GM12891 (cell line): ENCODE measurements around the gene LRTM1.

Experiments
- DNase-seq: peaks from one replicate; pipeline ENCODE4 v3.0.0; 2011; ENCODE audit warnings: low spot score; ENCODE audit not compliant: insufficient read length
- FAIRE-seq: peaks from 2 replicates; lab custom pipeline; 2011; peaks lifted over from hg19 to GRCh38; lab: Jason Lieb, UNC
- PAX5 ChIP-seq: IDR thresholded peaks from 2 replicates; pipeline ENCODE4 v1.6.1; 2011; ENCODE audit warnings: low read length, moderate library complexity, mild to moderate bottlenecking; ENCODE audit not compliant: insufficient read depth, severe bottlenecking
- POLR2A ChIP-seq: IDR thresholded peaks from 2 replicates; pipeline ENCODE4 v1.6.1; 2011; ENCODE audit warnings: low read depth, low read length, control low read depth
- POLR2AphosphoS5 ChIP-seq: IDR thresholded peaks from 2 replicates; pipeline ENCODE4 v1.6.1; 2011; ENCODE audit warnings: low read depth, low read length, control low read depth
- POU2F2 ChIP-seq: IDR thresholded peaks from 2 replicates; pipeline ENCODE4 v1.6.1; 2011; ENCODE audit warnings: low read depth, mild to moderate bottlenecking, control low read depth, low read length, moderate library complexity
- SPI1 ChIP-seq: IDR thresholded peaks from 2 replicates; pipeline ENCODE4 v1.6.1; 2011; ENCODE audit warnings: low read depth, low read length, control low read depth
- TAF1 ChIP-seq: IDR thresholded peaks from 2 replicates; pipeline ENCODE4 v1.6.1; 2011; ENCODE audit warnings: low read depth, low read length, control low read depth

LRTM1 gene

DNA sequence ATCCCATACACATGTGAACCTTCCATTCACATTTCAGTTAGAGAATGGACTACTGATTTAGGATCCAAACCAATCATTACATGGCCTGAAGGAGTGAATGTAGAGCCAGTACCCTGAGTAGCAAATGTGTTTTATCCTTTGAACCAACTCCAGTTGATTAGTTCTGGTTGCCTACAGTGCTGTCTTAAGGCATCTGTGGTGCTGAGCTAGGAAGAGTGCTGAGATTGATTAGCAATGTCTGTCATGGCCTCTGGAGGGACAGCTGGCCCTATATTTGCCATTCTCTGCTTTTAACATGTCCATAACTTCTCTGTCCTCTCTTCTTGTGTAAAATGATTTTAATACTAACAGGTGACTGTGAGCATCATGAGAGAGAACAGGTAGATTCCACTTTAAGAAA is 11.1 kb downstream of the LRTM1 start:
- no peak for FAIRE-seq
- no peak for DNase-seq
- TF ChIP-seq POU2F2 = no peak
- TF ChIP-seq POLR2A = no peak
- TF ChIP-seq SPI1 = no peak
- no peak for TF ChIP-seq TAF1
- no peak for TF ChIP-seq POLR2AphosphoS5

DNA sequence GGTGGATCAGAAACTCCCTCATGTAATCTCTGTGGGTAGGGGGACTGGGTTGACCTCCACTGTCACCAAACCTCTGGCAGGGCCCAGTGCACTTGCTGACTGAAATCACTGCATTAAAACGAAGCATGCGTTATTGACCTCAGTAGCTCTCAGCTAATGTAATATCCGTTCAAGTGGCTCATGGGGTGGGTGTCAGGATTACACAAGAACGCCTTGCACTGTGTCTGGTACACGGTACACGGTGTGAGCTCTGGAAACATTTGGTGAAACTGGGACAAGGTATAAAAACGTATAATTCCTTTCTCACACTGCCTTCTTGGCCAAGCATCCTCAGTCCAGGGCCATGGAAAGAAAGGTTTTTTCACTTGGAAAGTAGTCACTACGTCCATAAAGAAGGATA is 11.9 kb downstream of the LRTM1 start:
- no peak for FAIRE-seq
- no peak for TF ChIP-seq POU2F2
- no peak for TF ChIP-seq PAX5
- no peak for TF ChIP-seq POLR2A
- no peak for TF ChIP-seq POLR2AphosphoS5
- no peak for TF ChIP-seq TAF1
- no peak for TF ChIP-seq SPI1
- no peak for DNase-seq

DNA sequence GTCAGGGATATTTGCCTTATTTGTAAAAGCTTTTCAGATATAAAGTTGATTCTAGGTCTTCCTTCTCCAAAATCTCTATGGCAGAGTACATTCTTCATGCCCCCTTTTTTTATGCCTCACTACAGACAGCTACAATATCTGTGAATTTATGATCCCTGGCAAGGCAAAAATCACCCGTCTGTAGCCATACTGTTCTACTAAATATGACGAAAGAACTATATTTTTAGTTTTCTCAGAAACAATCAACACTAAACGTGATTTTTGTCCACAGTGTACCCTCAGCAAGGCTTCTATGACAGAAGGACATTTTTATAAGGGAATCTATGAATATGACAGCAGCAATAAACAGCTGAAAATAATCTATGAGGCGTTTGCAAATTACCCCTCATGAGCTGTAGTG is 12.7 kb downstream of the LRTM1 start:
- TF ChIP-seq POLR2AphosphoS5 (no peak), PAX5 (no peak), POU2F2 (no peak), SPI1 (no peak), POLR2A (no peak), TAF1 (no peak)
- FAIRE-seq = no peak
- no peak for DNase-seq

DNA sequence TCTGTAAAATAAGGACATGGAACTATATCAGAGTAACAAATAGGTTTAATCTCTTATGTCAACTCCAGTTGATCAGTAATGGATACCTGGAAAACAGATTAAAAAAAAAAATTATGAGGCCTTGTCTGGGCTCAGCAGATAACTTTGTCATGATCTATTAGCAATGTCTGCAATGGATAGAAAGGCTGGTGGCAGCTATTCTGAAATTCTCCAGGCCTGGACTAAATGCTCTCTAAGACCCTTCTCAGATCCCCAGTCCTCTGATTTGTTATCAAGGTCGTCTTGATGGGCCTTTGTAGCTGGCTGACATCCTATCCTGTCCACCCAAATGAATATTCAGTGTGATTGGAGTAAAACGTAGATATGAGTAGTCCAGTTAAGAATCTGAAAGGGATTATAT is 13.7 kb downstream of the LRTM1 start:
- FAIRE-seq (no peak), DNase-seq (no peak)
- TF ChIP-seq POU2F2 = no peak
- no peak for TF ChIP-seq PAX5

DNA sequence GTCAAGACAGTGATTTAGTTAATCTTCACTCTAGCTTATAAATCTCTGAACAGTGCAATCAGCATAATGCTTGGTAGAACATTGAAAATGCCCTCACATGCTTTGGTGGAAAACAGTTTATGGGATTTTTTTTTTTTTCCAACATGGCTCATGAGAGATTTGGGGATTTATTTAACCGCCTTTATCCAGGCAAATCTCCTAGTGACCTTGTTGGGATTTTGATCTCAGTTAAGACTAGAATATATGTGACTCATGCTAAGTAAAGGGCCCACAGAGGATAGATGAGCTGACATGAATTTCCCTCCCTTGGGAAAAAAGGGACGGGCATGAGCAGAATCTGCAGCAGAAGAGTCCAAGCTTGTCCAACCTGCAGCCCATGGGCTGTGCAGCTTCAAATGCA is 18.7 kb downstream of the LRTM1 start:
- DNase-seq (no peak), FAIRE-seq (no peak)
- TF ChIP-seq SPI1 (no peak), POLR2AphosphoS5 (no peak), PAX5 (no peak), TAF1 (no peak), POU2F2 (no peak), POLR2A (no peak)

DNA sequence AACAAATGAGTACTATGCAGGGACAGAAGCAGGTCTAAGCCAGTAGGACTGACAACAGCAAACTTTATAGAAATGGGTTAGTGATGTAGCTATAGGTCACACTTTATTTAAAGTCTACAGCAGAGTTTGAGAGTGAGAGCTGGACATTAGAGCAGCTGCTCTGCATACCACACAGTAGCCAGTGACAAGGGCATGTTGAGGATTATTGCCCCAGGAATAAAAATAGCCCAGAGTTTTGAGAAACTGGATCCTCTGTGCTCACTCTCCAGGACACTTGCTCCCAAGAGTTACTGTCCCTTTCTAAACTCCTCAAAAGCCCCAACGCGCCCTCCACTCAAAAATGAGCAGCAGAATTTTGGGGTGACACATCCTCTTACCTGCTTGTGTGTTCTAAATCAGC is 21.1 kb downstream of the LRTM1 start:
- DNase-seq (no peak), FAIRE-seq (no peak)
- TF ChIP-seq PAX5 (no peak), SPI1 (no peak), POLR2A (no peak), POLR2AphosphoS5 (no peak), TAF1 (no peak), POU2F2 (no peak)

DNA sequence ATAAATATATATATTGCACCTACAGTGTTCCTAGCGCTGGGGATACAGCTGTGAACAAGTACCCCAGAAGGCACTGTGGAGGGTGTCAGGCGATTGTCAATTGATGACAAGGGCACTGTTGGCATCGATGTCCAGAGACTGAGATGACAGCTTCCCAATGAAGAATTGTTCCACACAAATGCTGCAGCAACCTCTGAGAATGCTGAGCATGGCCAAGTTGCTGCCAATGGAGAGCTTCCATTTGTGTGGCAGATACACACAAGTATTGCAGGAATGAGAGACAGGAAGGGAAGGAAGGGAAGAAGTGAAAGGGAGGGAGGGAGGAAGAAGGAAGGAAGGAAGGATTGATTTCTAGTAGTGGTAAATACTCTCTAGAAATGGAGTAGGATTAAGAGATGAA is 21.9 kb downstream of the LRTM1 start:
- DNase-seq = no peak
- no peak for TF ChIP-seq POU2F2
- TF ChIP-seq PAX5 = no peak
- no peak for TF ChIP-seq POLR2AphosphoS5
- TF ChIP-seq SPI1 = no peak
- FAIRE-seq = no peak

DNA sequence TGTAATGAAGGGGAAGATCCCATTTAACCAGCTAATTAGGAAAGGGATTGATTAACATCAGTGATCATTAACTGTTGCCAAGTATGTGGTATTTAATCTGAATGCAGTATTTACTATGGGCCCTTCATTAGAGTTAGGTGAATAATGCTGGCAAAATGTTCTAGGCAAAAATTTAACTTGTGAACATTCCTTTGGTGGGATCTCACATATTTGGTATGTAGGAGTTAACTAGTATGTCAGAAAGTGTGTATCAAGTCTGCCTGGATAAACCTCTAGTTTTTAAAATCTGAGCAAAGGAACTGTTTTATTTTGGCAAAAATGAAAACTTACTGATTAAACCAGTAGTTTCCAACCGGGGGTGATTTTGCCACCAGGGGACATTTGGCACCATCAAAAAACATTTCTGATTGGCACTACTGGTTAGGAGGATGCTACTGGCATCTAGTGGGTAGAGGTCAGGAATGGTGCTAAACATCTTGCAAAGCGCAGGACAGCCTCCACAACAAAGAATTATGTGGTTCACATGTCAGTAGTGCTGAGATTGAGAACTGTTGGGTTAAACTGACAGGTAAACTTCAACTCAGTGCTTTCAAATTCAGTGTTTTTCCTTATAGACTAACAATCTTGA is 22.5 kb downstream of the LRTM1 start:
- no peak for FAIRE-seq
- DNase-seq = no peak
- TF ChIP-seq TAF1 (no peak), PAX5 (no peak), POLR2AphosphoS5 (no peak), SPI1 (no peak), POU2F2 (no peak), POLR2A (no peak)

DNA sequence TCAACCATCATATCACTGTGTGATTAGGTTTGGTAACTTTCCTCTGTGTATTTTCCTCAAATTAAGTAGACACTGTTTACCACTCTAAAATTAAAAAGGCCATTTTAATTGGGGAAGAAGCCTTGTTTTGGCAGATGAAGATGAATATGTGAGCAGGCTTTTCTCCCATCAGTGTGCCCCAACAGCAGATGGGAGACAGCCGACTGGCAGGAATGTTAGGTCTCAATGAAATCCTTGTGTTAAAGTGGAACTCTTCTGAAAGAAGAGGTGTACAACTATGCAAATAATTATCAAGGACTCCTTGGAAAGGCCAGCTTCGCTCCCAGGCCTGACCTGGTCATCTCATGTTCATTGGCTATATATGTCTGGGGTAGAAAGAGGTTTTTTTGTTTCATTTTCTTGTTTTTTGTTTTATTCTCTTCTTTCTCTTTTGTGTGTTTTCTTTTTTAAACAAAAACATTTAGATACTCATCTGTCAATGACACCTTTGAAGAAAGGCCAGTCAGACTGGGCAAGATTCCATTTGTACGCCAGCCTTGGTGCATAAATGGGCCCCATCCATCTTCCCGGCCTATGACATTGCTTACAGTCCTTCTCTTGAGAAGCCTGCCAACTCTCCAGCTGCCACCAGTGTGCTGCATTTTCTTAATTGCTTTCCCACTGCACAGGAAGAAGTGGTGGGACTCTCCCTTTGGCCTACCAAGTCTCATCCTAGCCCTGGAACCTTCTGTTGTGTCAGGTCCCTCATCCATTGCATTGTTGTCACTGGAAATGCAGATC is 25.8 kb downstream of the LRTM1 start:
- TF ChIP-seq POLR2A = no peak
- TF ChIP-seq TAF1 = no peak
- no peak for TF ChIP-seq SPI1
- TF ChIP-seq PAX5 = no peak
- no peak for TF ChIP-seq POU2F2
- no peak for TF ChIP-seq POLR2AphosphoS5
- FAIRE-seq (no peak), DNase-seq (no peak)
